Measurements from ENCODE around the gene ADGB.

The ADGB gene

GRCh38 chr6:146770965-146771735, 172.4 kb downstream of the ADGB start:
- no peaks in the 10 kb centered on the region for H3K27me3 ChIP-seq (ENCODE audit: low read depth, low read length)
- TF ChIP-seq EZH2phosphoT487 (IDR thresholded peaks at IDR 0.05; ENCODE audit: low read depth) (no peak), CTCF (IDR thresholded peaks at IDR 0.05; ENCODE audit: low read depth, low read length) (no peak)
- no peaks in the 10 kb centered on the region for H3K36me3 ChIP-seq (replicated peaks; ENCODE audit: low read depth, low read length)
- no peak overlapping the region for H3K4me3 ChIP-seq (ENCODE audit: low read length)
- H3K4me1 ChIP-seq (ENCODE audit: low read length): no peaks in the 10 kb centered on the region
- no peak overlapping the region for H3K9ac ChIP-seq (ENCODE audit: low read length)
- no peak overlapping the region for H3K4me2 ChIP-seq (ENCODE audit: low read length)
- H3K79me2 ChIP-seq (ENCODE audit: low read length): no peaks in the 10 kb centered on the region
- no peak overlapping the region for H2AFZ ChIP-seq (ENCODE audit: low read depth, low read length)
- H4K20me1 ChIP-seq (ENCODE audit: insufficient read depth, low read length): no peaks in the 10 kb centered on the region
- no peaks in the 10 kb centered on the region for H3K9me3 ChIP-seq (ENCODE audit: insufficient read depth, low read length)
- H3K27ac ChIP-seq (ENCODE audit: low read length): no peak overlapping the region

- Histone ChIP-seq H3K27ac (ENCODE audit: low read length) (no peak overlapping the region), H3K79me2 (ENCODE audit: low read length) (no peaks in the 10 kb centered on the region), H3K27me3 (ENCODE audit: low read depth, low read length) (no peaks in the 10 kb centered on the region), H3K9ac (ENCODE audit: low read length) (no peak overlapping the region), H3K4me3 (ENCODE audit: low read length) (no peak overlapping the region), H3K4me1 (ENCODE audit: low read length) (no peaks in the 10 kb centered on the region), H3K36me3 (replicated peaks; ENCODE audit: low read depth, low read length) (no peaks in the 10 kb centered on the region), H3K9me3 (ENCODE audit: insufficient read depth, low read length) (no peaks in the 10 kb centered on the region), H3K4me2 (ENCODE audit: low read length) (no peak overlapping the region), H4K20me1 (ENCODE audit: insufficient read depth, low read length) (no peaks in the 10 kb centered on the region), H2AFZ (ENCODE audit: low read depth, low read length) (no peak overlapping the region)
- TF ChIP-seq EZH2phosphoT487 (IDR thresholded peaks at IDR 0.05; ENCODE audit: low read depth) (no peak), CTCF (IDR thresholded peaks at IDR 0.05; ENCODE audit: low read depth, low read length) (0 out of 2 replicates have a peak, but pooled peaks have one; percentile 7)
Measured at GRCh38 chr6:146775220-146775619, 176.4 kb downstream of the ADGB start.

GRCh38 chr6:146781836-146782235, 183.1 kb downstream of the ADGB start:
- TF ChIP-seq CTCF (IDR thresholded peaks at IDR 0.05; ENCODE audit: low read depth, low read length): no peak
- TF ChIP-seq EZH2phosphoT487 (IDR thresholded peaks at IDR 0.05; ENCODE audit: low read depth): no peak
- no peaks in the 10 kb centered on the region for H3K36me3 ChIP-seq (replicated peaks; ENCODE audit: low read depth, low read length)
- no peak overlapping the region for H3K9ac ChIP-seq (ENCODE audit: low read length)
- H2AFZ ChIP-seq (ENCODE audit: low read depth, low read length): no peak overlapping the region
- H3K79me2 ChIP-seq (ENCODE audit: low read length): no peaks in the 10 kb centered on the region
- no peak overlapping the region for H3K4me2 ChIP-seq (ENCODE audit: low read length)
- H3K27me3 ChIP-seq (ENCODE audit: low read depth, low read length): no peaks in the 10 kb centered on the region
- H3K4me1 ChIP-seq (ENCODE audit: low read length): no peaks in the 10 kb centered on the region
- no peak overlapping the region for H3K27ac ChIP-seq (ENCODE audit: low read length)
- H3K4me3 ChIP-seq (ENCODE audit: low read length): no peak overlapping the region
- no peaks in the 10 kb centered on the region for H4K20me1 ChIP-seq (ENCODE audit: insufficient read depth, low read length)
- no peaks in the 10 kb centered on the region for H3K9me3 ChIP-seq (ENCODE audit: insufficient read depth, low read length)

- no peaks in the 10 kb centered on the region for H4K20me1 ChIP-seq (ENCODE audit: insufficient read depth, low read length)
- no peak overlapping the region for H3K9ac ChIP-seq (ENCODE audit: low read length)
- H2AFZ ChIP-seq (ENCODE audit: low read depth, low read length): no peak overlapping the region; the same call in 1 of the 2 replicates
- no peak overlapping the region for H3K27ac ChIP-seq (ENCODE audit: low read length)
- H3K4me2 ChIP-seq (ENCODE audit: low read length): peak overlapping the region; percentile 22; the same call in 1 of the 2 replicates
- no peaks in the 10 kb centered on the region for H3K36me3 ChIP-seq (replicated peaks; ENCODE audit: low read depth, low read length)
- H3K4me1 ChIP-seq (ENCODE audit: low read length): no peaks in the 10 kb centered on the region
- TF ChIP-seq CTCF (IDR thresholded peaks at IDR 0.05; ENCODE audit: low read depth, low read length): peak; percentile 59
- no peak for TF ChIP-seq EZH2phosphoT487 (IDR thresholded peaks at IDR 0.05; ENCODE audit: low read depth)
- H3K9me3 ChIP-seq (ENCODE audit: insufficient read depth, low read length): no peaks in the 10 kb centered on the region
- H3K27me3 ChIP-seq (ENCODE audit: low read depth, low read length): no peaks in the 10 kb centered on the region
- H3K4me3 ChIP-seq (ENCODE audit: low read length): no peak overlapping the region
- no peaks in the 10 kb centered on the region for H3K79me2 ChIP-seq (ENCODE audit: low read length)
Measured at GRCh38 chr6:146785001-146785585, 186.3 kb downstream of the ADGB start.
